Ascending aorta (tissue), 2 donors: ENCODE data around the gene KIF17. TPM values are rescaled to one million over a fixed set of nuclear protein-coding genes. Genes with fewer than 3 reads are reported as not detected.

Source experiments
- DNase-seq, 2 donors: peaks; one replicate each; pipeline ENCODE4 v3.0.0-alpha.2; 2019; ENCODE audit warnings: low spot score in 2 of 2
- H3K27ac ChIP-seq, 2 donors: fragments of 200-600 bp; sonication (generic); one replicate each; pipeline ENCODE4 v1.5.1; 2016 to 2017; ENCODE audit warnings: mild to moderate bottlenecking in 1 of 2
- H3K27me3 ChIP-seq: fragments of 200-600 bp; sonication (generic); one replicate; pipeline ENCODE4 v1.5.1; 2017
- H3K36me3 ChIP-seq, 2 donors: fragments of 200-600 bp; sonication (generic); one replicate each; pipeline ENCODE4 v1.5.1; 2016
- H3K4me1 ChIP-seq, 2 donors: fragments of 200-600 bp; sonication (generic); one replicate each; pipeline ENCODE4 v1.5.1; 2016 to 2017; ENCODE audit warnings: mild to moderate bottlenecking in 1 of 2
- H3K4me3 ChIP-seq, 2 donors: fragments of 200-600 bp; sonication (generic); one replicate each; pipeline ENCODE4 v1.5.1; 2016 to 2017; ENCODE audit warnings: mild to moderate bottlenecking in 1 of 2
- H3K9me3 ChIP-seq, 2 donors: fragments of 200-600 bp; sonication (generic); one replicate each; pipeline ENCODE4 v1.5.1; 2016
- intact Hi-C: fragments of 100-400 bp; cut with DNase I; formaldehyde crosslinking; loops from one replicate; pipeline ENCODE4 v1.15.1; 2023
- total RNA-seq: library from RNA; depleted of rRNA; stranded (reverse); fragments of >200 nt; gene quantifications from one replicate; pipeline ENCODE4 v1.1.0, GENCODE V29; 2016
- TF ChIP-seq, protein P1 (sequence below), 3 experiments: fragments of 200-600 bp in 2 of 3; fragments of 450-650 bp in 1 of 3; sonication (generic) in 2 of 3; IDR thresholded peaks; one replicate each; pipeline ENCODE4 v1.5.1; 2016 to 2019; ENCODE audit warnings: antibody characterized with exemption in 3 of 3, mild to moderate bottlenecking in 1 of 3, moderate library complexity in 1 of 3

Gene KIF17
- total RNA-seq, 1 donor from 2014 or later: 18.5 TPM

DNA sequence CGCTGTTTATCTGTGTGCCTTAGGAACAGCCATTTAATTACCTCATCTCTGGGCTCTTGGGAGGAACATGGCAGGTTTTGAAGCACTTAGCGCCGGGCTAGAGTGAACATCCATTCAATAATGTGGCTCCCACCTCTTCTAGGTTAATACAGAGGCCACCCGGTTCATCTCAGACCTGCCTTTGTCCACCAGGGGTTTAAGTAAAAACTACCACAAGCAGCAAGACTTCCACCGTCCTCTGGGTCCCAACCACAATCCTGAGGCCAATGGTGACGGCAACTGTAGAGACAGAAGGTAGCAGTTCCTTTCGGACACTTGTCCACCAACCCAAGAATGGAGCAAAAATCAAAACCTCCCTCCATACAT lies 55.7 kb downstream of the KIF17 start:
- DNase-seq: no peak
- intact Hi-C loops: no loop called here
- Histone ChIP-seq H3K4me3 (peak overlapping the region; percentile 83 to 87), H3K9me3 (no peaks in the 10 kb centered on the region), H3K4me1 (peaks cover 6 to 18% of the 10 kb centered on the region in 2 donors), H3K27ac (peak overlapping the region; percentile 89 to 90), H3K36me3 (peaks cover 4 to 18% of the 10 kb centered on the region in 2 donors), H3K27me3 (no peaks in the 10 kb centered on the region)
- TF ChIP-seq, protein P1, sequence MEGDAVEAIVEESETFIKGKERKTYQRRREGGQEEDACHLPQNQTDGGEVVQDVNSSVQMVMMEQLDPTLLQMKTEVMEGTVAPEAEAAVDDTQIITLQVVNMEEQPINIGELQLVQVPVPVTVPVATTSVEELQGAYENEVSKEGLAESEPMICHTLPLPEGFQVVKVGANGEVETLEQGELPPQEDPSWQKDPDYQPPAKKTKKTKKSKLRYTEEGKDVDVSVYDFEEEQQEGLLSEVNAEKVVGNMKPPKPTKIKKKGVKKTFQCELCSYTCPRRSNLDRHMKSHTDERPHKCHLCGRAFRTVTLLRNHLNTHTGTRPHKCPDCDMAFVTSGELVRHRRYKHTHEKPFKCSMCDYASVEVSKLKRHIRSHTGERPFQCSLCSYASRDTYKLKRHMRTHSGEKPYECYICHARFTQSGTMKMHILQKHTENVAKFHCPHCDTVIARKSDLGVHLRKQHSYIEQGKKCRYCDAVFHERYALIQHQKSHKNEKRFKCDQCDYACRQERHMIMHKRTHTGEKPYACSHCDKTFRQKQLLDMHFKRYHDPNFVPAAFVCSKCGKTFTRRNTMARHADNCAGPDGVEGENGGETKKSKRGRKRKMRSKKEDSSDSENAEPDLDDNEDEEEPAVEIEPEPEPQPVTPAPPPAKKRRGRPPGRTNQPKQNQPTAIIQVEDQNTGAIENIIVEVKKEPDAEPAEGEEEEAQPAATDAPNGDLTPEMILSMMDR (IDR thresholded peaks at IDR 0.05): no peak

DNA sequence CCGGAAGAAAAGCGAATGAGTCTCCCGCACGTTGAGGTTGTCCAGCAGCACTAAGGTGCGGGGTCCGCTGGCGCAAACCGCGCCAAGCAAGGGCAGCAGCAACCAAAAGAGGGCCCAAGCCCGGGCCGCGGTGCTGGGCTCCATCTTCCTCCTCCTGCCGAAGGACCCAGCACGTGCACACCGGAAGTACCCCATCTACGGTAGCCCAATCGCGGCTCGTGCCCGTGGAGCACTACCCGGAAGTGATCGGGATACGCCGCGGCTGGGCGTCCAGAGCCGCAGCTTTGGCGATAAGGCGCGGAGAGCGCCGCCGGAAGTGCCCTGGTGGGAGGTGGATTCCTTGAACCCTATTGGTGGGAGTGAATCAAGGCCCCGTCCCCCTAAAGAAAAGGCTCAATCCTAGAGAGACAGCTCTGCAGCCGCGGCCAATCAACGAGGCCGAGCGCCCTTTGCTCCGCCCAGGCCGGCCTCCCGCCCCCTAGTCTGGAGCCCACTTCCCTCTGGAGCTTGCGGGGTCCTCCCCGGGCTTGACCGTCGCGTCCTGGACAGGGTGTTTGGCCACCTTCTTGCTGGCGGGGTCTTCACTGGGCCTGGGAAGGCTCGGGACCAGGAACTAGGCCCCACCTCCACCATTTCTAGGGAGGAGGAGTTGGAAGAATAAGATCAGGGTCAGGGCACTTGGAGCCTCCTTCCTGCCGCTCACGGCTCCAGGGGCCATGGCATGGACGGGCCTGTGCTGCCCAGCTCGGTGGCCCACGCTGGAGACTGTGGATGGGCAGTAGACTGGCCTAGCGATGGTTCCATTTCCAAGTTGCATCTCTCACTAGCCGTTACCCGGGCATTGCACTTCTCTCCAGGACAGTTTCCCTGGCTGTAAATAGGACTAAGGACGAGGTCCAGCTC lies 56.3 kb downstream of the KIF17 start, which contains the start of gene DDOST:
TSS of gene DDOST (minus strand) at position 163 of the 903 bp plus-strand sequence. CDS start at position 144, 19 bp downstream.
- peak; percentile 82 to 98 for DNase-seq
- Histone ChIP-seq H3K27ac (peak within 1 kb of the TSS; percentile 89 to 90), H3K4me3 (peak within 1 kb of the TSS; percentile 83 to 87), H3K9me3 (no peaks in the 10 kb centered on the region), H3K4me1 (peaks cover 6 to 18% of the 10 kb centered on the region in 2 donors), H3K27me3 (no peaks in the 10 kb centered on the region), H3K36me3 (peaks cover 4 to 24% of the 10 kb centered on the region in 2 donors)
- intact Hi-C loops: loop anchor here (1.0 kb wide), 4 partner anchors 28 to 153 kb away; partner anchors contain the start of genes MUL1 and PINK1
- TF ChIP-seq, protein P1 (IDR thresholded peaks at IDR 0.05): peak in 2 of 3 experiments; percentile 47 to 48

DNA sequence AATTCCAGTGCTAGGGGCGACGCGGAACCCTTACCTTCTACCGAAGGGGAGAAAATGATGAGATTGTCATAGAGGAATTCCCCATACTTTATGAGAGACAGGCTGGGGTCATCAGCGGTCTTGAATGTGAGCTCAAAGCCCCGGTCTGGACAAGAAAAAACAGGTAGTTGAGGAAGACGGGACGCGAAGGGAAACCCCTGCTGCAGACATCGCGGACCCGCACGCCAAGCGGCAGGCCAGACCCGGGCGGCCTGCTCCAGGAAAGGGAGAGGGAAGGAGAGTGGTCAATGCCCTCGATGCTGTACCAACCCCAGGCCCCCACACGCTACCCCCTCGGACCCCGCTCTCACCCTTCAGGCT lies 57.0 kb downstream of the KIF17 start:
- H3K36me3 ChIP-seq: peaks cover 7 to 30% of the 10 kb centered on the region in 2 donors
- peak overlapping the region; percentile 83 to 87 for H3K4me3 ChIP-seq
- intact Hi-C loops: loop anchor here (1.0 kb wide), 4 partner anchors 28 to 153 kb away; partner anchors contain the start of genes MUL1 and PINK1
- H3K27ac ChIP-seq: peak overlapping the region; percentile 48 to 54
- H3K9me3 ChIP-seq: no peaks in the 10 kb centered on the region
- H3K27me3 ChIP-seq: no peaks in the 10 kb centered on the region
- TF ChIP-seq, protein P1 (IDR thresholded peaks at IDR 0.05): no peak
- H3K4me1 ChIP-seq: peaks cover 6 to 18% of the 10 kb centered on the region in 2 donors
- DNase-seq: no peak

DNA sequence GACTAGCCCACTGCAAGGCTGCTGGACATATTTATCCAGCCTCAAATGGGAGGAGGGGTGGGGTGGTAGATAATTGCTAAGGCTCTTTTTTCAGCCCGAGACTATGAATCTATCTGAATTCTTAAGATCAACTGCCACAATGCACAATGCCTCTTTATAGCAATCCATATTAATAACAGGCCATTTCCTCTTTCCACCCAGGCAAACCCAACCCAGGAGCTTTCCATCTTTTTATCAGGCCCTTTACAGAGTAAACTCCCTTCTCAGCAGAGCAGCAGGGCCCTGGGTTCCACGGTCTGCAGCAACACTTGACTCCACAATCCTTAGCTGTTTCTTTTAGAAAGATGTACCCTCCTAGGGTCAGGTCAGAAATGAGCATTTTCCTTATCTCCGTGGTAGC lies 57.4 kb downstream of the KIF17 start:
- Histone ChIP-seq H3K4me1 (peaks cover 6 to 18% of the 10 kb centered on the region in 2 donors), H3K9me3 (no peaks in the 10 kb centered on the region), H3K27ac (peak overlapping the region in 1 of 2 donors; percentile 54), H3K36me3 (peaks cover 12 to 35% of the 10 kb centered on the region in 2 donors), H3K4me3 (peak overlapping the region; percentile 83 to 87), H3K27me3 (no peaks in the 10 kb centered on the region)
- intact Hi-C loops: no loop called here
- DNase-seq: no peak
- TF ChIP-seq, protein P1 (IDR thresholded peaks at IDR 0.05): no peak

DNA sequence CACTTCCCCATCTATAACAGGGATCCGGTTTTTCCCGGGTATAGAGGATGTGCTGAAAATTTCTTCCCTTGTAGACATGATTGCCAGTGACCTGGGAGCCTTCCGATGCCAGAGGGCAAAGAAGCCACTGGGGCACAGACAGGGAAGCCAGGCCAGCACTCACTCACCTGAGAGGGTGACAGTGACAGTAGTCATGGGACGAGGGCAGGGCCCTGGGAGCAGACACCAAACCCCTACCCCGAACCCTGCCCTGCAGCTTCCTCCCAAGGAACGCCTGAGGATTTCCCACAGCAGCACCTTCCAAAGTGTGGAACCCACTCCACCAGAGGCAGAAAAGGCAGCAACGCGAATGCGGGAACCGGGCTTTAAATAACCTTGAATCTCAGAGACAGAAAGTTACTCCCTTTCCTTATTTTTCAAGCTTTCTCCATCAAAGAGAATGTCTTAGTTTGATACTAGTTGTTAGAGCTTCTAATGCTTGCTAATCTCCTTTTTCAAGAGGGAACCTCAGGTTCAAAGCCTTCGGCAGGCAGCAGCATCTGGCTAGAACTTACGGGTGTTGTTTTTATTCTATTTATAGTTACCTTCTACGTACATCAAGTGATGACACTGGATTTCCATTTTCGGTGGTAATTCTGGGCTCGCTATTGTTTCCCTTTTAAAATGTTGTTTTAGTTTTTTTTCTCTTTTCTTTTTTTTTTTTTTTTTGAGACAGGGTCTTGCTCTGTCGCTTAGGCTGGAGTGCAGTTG lies 59.5 kb downstream of the KIF17 start:
- Histone ChIP-seq H3K36me3 (peaks cover 28 to 55% of the 10 kb centered on the region in 2 donors), H3K27me3 (no peaks in the 10 kb centered on the region), H3K4me3 (no peak overlapping the region), H3K4me1 (peaks cover 6 to 18% of the 10 kb centered on the region in 2 donors), H3K27ac (peak overlapping the region in 1 of 2 donors; percentile 7), H3K9me3 (no peaks in the 10 kb centered on the region)
- TF ChIP-seq, protein P1 (IDR thresholded peaks at IDR 0.05): no peak
- DNase-seq: no peak
- intact Hi-C loops: no loop called here
